Measurements from ENCODE around the gene SNRPD3.
A peak's percentile ranks its signal among the peaks of the same experiment; 100 is the strongest.
"Not testable (repeated sequence)": the region's sequence is repeated elsewhere in the genome, so short reads cannot be mapped to it uniquely, and the experiment has no call there.

The SNRPD3 gene

DNA sequence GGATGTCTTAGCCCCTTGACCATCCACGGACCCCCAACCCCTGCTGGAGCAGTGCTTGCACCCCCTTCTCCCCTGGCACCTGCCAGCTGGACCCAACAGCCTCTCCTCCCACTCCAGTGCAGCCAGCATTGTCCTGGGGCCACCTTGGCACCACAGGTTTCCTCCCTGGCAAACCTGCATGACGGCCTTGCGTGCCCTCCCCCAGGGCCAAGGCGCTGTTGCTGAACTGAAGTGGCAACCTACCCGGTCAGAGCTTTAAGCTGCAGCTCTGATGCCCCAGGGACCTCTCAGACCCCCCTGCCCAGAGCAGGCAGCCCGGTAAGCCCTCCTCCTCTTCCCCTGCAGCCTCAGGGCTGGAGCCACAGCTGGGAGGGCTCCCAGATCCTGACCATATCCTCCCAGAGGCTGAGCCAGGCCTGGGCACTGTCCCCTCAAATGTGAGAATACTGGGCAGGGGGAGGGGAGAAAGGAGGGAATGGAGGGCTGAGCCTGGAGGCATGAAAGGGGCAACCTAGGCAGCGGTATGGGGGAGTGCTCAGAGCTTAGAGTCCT, 38.8 kb downstream of the SNRPD3 start:
- peak overlapping the region; percentile 97 for H3K27ac ChIP-seq
- peak; percentile 33; the same call in 1 of the 2 replicates for TF ChIP-seq ZFX (IDR thresholded peaks at IDR 0.05)
- TF ChIP-seq, protein P1, sequence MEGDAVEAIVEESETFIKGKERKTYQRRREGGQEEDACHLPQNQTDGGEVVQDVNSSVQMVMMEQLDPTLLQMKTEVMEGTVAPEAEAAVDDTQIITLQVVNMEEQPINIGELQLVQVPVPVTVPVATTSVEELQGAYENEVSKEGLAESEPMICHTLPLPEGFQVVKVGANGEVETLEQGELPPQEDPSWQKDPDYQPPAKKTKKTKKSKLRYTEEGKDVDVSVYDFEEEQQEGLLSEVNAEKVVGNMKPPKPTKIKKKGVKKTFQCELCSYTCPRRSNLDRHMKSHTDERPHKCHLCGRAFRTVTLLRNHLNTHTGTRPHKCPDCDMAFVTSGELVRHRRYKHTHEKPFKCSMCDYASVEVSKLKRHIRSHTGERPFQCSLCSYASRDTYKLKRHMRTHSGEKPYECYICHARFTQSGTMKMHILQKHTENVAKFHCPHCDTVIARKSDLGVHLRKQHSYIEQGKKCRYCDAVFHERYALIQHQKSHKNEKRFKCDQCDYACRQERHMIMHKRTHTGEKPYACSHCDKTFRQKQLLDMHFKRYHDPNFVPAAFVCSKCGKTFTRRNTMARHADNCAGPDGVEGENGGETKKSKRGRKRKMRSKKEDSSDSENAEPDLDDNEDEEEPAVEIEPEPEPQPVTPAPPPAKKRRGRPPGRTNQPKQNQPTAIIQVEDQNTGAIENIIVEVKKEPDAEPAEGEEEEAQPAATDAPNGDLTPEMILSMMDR (conservative IDR thresholded peaks at IDR 0.05) = no peak

DNA sequence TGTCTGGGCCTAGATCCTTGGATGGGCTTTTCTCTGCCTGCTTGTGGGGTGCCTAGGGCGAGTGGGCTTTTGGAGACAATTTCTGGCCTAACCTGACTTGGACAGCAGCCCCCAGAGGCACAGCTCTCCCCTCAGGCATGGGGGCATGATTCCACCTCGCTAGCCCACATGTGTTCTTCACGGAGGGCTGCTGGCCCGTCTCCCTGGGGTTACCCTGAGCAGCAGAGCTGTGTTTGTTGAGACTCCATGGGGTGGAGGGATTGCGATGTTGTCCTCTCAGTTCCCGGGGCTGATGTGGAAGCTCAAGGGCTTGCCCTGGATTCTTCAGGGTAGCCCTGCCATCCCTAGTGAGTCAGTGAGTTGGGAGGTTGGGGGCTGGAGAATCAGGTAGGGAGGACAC, 39.4 kb downstream of the SNRPD3 start:
- TF ChIP-seq, protein P1 (conservative IDR thresholded peaks at IDR 0.05) = no peak
- no peak for TF ChIP-seq ZFX (IDR thresholded peaks at IDR 0.05)
- peak overlapping the region; percentile 97 for H3K27ac ChIP-seq

DNA sequence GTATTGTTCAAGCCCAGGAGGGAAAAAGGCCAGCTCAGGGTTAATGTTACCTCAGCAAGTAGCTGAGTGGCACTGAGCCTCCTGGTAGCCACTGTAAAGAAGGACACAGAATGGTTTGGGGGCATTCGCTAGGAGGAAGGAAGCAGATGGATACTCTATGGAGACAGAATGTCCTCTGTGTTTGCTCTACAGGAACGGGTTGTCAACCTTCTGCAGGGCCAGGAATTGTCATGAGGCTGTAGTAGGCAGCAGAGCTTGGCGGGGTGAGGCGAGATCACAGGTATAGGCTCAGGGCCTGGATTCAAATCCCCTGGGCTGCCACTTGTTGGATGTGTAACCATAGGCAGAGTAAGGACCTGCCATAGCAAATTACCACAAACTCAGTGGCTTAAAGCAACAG, 40.1 kb downstream of the SNRPD3 start:
- no peak for TF ChIP-seq ZFX (IDR thresholded peaks at IDR 0.05)
- TF ChIP-seq, protein P1 (conservative IDR thresholded peaks at IDR 0.05) = no peak
- H3K27ac ChIP-seq = peak overlapping the region; percentile 97

DNA sequence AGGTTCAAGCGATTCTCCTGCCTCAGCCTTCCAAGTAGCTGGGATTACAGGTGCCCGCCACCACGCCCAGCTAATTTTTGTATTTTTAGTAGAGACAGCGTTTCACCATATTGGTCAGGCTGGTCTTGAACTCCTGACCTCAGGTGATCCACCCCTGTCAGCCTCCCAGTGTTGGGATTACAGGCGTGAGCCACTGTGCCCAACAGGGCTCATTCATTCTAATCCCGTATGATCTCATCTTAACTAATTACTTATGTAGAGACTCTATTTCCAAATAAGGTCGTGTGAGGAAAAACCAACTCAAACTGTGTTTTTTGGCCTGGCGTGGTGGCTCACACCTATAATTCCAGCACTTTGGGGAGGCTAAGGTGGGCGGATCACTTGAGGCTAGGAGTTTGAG, 41.3 kb downstream of the SNRPD3 start:
- peak overlapping the region; percentile 97 for H3K27ac ChIP-seq

DNA sequence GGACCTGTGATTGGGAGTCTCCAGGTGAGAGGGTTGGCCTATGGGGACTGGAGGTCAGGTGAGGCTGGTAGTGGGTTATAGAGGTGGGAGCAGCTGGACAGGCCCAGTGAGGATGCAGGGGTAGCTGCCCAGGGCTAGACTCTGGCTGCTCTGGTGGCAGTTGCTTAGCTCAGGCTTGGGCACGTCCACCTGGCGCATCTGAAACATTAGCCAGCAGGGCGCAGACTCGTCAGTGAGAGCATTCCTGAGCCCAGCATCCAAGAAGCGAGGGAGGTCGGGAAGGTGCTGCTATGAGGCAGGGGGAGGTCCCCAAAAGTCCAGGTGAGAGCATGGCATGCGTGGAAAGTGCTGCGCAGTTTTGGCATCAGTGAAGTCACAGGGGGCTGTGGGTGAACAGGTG, 43.7 kb downstream of the SNRPD3 start:
- peak overlapping the region; percentile 97 for H3K27ac ChIP-seq
- no peak for TF ChIP-seq ZFX (IDR thresholded peaks at IDR 0.05)
- TF ChIP-seq, protein P1 (conservative IDR thresholded peaks at IDR 0.05) = no peak

DNA sequence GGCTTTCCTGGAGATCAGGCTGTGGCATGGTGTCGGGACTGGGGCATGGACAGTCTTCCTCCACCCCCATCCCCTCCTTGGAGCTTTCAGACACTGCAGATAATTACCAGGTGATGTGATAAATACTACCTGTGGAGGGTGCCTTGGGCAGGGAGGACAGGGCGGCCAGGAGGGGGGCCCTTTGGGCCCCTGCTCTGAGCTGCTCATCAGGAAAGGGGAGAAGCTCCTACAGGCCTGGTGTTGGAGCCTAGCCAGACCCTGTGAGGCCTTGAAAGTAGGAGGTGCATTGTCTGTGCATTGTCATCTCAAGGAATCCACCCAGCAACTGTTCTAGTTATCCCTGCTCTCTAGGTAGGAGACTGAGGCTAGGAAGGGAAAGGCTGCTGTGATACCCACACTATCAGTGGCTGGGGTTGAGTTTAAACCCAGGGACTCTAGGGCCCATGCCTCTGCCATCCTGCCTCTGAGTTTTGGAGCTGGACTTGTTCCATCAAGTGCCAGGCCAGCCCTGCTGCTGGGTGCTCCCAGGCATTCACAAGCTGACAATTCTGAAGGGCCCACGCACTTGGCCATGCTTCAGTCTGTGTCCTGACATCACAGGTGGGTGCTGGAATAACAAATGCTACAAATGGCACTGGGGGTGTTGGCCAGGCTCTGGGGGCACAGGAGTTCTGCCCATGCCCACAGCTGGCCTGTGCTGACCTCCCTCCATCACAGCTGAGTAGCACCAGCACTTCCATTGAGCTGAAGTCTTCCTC, 44.3 kb downstream of the SNRPD3 start:
- peak overlapping the region; percentile 97 for H3K27ac ChIP-seq
- TF ChIP-seq ZFX (IDR thresholded peaks at IDR 0.05) = peak; percentile 15; the same call in 1 of the 2 replicates

DNA sequence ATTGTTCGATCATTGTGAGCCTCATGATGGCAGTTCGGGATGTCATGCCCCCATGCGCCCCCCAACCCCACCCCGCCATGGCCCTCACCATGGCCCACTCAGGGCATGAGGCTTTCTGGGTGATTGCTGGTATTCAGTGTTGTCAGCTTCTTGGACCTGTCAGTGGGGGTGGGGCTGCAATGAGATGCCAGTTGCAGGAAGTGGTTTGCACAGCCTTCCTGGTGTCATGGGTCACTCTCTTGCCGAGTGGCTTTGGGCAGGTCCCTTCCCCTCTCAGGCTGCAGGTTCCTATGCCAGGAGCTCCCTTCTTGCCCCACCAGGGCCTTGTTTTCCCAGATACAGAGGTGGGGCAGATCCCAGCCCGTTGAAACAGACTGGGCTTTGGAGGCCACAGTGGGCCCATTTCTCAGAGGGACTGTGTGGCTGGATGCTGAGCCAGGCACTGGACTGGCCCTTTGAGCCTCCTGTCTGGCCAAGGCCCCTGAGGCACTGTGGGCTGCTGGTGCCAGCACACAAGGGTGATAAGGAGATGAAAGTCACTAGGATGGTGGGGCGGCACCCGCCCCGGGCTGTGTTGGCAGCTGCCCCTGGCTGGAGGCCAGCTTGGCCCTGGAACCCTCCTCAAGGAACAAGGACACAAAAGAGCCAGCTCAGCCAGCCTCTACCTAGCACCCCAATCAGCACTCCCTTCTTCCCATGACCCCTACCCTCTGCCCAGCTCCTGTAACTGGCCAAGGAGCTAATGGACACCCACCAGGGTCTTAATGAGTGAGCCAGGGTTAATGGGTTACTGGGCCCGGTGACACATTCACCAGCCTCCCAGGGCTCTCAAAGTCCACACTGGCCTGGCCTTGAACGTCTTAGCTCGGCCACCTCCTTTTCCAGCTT, 45.7 kb downstream of the SNRPD3 start:
- H3K27ac ChIP-seq = peak overlapping the region; percentile 97
- no peak for TF ChIP-seq ZFX (IDR thresholded peaks at IDR 0.05)
- TF ChIP-seq, protein P1 (conservative IDR thresholded peaks at IDR 0.05) = no peak

DNA sequence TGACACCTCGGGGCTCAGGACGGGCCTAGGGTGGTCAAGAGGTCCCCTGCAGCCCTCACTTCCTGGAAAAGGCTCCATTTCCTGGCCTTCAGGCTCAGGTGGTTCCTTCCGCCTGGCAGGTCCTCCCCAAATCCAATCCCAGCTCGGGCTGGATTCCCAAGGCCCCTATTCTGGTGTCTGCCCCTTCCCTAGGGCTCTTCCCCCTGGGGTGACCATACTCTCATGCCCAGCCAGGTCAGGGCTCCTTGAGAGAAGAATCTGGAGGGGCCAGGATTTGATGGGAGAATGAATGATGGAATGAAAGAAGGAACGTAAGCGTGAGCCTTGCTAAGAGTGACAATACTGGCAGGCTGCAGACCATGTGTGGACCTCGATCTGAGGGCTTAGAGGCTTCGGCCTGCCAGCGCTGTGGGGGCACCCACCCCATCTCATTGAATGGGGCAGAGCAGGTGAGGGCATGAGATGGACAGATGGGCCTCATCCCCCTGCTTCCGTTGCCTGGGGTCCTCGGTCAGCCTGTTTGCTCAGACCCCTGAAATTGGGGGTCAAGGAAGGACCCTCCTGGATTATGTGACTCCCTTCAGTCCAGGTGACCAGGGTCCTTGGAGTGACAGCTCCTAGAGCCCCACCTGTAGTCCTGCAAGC, 46.4 kb downstream of the SNRPD3 start:
- peak overlapping the region; percentile 97 for H3K27ac ChIP-seq

DNA sequence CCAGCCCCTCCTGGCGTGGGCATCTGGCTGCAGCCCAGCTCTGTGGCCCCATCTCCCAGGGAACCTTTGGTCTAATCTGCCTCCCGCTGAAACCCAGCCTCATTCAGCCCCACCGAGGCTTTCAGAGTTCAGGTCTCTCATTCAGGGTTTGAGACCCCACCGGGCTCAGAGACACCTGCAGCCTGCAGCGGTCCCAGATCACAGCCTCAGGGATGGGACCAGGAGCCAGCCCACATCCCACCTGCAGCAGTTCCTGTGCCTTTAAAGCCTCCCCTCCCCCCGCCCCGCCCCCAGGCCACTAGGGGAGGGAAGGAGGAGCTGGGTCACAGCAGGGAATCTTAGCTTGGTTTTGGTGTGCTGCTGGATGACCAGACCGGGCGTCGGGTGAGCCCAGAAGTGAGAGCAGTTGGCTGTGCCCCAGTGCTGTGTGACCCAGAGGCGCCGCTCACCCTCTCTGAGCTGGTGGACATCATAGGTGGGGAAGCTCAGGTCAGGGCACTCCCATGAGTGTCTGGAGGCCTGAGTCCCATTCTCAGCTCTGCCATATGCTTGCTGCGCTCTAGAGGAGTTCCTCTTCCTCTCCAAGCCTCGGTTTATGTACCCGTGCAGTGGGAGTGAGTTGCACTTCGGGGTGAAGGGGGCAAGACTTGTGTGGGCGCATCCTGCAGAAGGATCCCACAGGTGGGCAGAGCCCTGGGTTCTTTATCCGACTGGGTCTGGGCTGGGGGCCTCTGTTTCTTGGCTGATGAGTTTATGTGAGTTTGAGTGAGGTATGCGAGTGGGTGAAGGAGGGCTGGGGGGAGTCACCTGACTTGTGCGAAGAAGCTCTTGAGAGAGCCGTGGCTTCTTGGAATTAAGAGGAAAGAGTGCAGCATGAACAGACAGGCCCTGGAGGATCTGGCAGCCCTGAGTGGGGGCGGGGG, 47.3 kb downstream of the SNRPD3 start, which contains the start of gene GGT1:
TSS of gene GGT1 (plus strand) at position 347 of the 923 bp plus-strand sequence. CDS start 7,889 bp downstream, outside the sequence.
- H3K27ac ChIP-seq = peak within 1 kb of the TSS; percentile 97

DNA sequence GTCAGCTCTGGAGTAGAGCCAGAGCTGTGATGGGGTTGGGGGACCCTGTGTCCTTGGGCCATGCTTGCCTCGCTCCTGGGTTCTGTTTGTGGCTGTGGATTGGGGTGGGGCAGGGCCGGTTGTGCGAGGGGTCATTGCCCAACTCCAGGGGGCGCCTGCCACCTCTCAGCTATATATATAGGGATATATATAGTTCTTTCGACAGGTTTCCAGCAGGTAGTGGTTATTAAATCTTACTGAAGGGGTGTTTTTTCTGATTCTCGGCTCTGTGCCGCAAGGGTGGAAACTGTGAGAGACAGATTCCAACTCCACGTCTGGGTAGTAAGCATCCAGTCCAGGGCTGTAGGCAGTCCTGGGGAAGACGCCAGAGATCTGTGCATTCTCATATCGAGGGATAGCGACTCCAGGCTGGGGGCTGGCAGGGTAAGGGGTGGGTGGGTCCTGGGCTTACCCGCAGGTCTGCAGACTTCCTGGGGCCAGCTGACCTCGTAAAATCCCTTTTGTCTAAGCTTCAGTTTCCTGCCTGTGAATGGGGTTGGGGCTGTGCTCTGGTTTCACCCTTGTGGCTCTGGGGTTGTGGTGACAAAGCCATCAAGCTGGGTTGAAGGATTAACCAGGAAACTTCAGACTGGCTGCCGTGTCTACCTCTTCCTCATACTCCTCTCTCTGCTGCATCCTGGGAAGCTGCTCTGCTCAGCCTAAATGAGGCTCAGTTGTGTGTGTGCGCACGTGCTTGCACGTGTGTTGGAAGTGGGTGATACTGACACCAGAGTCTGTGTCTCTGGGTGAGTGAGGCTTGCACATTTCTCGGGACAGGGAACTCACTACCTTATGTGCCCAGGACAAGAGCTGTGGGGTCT, 48.2 kb downstream of the SNRPD3 start:
- peak overlapping the region; percentile 97 for H3K27ac ChIP-seq

DNA sequence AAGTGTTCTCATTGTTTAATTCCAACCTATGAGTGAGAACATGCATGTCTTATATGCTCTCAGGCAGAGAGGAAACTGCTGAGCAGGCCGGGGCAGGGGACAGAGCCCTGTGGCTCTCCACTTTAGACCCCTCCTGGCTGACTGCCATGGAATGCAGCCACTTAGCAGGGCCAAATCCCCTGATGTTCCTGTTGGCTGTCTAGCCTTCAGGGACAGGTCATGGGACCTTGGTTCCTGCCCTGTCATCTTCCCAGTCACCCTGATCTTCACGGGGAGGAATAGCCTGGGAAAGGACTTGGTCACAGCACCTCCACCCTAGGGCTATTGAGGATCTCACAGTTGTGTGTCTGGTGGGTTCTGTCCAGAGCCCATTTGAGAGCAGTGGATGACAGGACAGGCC, 50.5 kb downstream of the SNRPD3 start:
- not testable (repeated sequence) for H3K27ac ChIP-seq
